OCI-LY3 (cell line): Measurements from ENCODE around the gene ING4.

Source experiments
- H2AFZ ChIP-seq: fragments of 200-600, 300-600 bp; shearing (Covaris generic); 2 replicates; pipeline ENCODE4 v1.6.0; 2014; ENCODE audit warnings: antibody characterized with exemption, low read depth, low read length
- H3K27ac ChIP-seq: fragments of 200-600, 300-600 bp; sonication (generic); 2 replicates; pipeline ENCODE4 v1.5.1; 2014; ENCODE audit warnings: mild to moderate bottlenecking, low read length, moderate library complexity, mixed read lengths
- H3K27me3 ChIP-seq: fragments of 200-600, 300-600 bp; sonication (generic); 2 replicates; pipeline ENCODE4 v1.6.1; 2014; ENCODE audit warnings: low read depth, low read length, mixed read lengths
- H3K36me3 ChIP-seq: fragments of 200-600, 300-600 bp; sonication (generic); replicated peaks from 2 replicates; pipeline ENCODE3; 2014; ENCODE audit warnings: low read depth, low read length, mixed read lengths
- H3K4me1 ChIP-seq: fragments of 300-600, 200-600 bp; sonication (generic); 2 replicates; pipeline ENCODE4 v1.6.1; 2014; ENCODE audit warnings: low read length, mixed read lengths
- H3K4me2 ChIP-seq: fragments of 200-600, 300-600 bp; sonication (generic); 2 replicates; pipeline ENCODE4 v1.6.1; 2014; ENCODE audit warnings: low read length, mixed read lengths
- H3K4me3 ChIP-seq: fragments of 300-600, 200-600 bp; sonication (generic); 2 replicates; pipeline ENCODE4 v1.5.1; 2014; ENCODE audit warnings: antibody characterized with exemption, mild to moderate bottlenecking, low read length, moderate library complexity
- H3K79me2 ChIP-seq: fragments of 300-600, 200-600 bp; shearing (Covaris generic); 2 replicates; pipeline ENCODE4 v1.6.1; 2014; ENCODE audit warnings: mild to moderate bottlenecking, low read length, mixed read lengths
- H3K9ac ChIP-seq: fragments of 300-600, 200-600 bp; shearing (Covaris generic); 2 replicates; pipeline ENCODE4 v1.6.0; 2014; ENCODE audit warnings: mild to moderate bottlenecking, low read length, moderate library complexity
- H3K9me3 ChIP-seq: fragments of 200-600, 300-600 bp; shearing (Covaris generic); 2 replicates; pipeline ENCODE4 v1.6.1; 2014; ENCODE audit warnings: low read length, mixed read lengths; ENCODE audit not compliant: insufficient read depth
- H4K20me1 ChIP-seq: fragments of 200-600, 300-600 bp; sonication (generic); 2 replicates; pipeline ENCODE4 v1.6.1; 2016; ENCODE audit warnings: low read length, mixed read lengths; ENCODE audit not compliant: insufficient read depth
- EZH2phosphoT487 ChIP-seq: fragments of 200-600 bp; shearing (Covaris generic); IDR thresholded peaks from 2 replicates; pipeline ENCODE4 v1.6.1; 2018; ENCODE audit warnings: antibody characterized with exemption, mixed run types, low read depth
- TF ChIP-seq, protein P1 (sequence below): fragments of 200-600, 300-600 bp; sonication (generic); IDR thresholded peaks from 2 replicates; pipeline ENCODE4 v1.5.1; 2014; ENCODE audit warnings: antibody characterized with exemption, low read length, low read depth

The ING4 gene

DNA sequence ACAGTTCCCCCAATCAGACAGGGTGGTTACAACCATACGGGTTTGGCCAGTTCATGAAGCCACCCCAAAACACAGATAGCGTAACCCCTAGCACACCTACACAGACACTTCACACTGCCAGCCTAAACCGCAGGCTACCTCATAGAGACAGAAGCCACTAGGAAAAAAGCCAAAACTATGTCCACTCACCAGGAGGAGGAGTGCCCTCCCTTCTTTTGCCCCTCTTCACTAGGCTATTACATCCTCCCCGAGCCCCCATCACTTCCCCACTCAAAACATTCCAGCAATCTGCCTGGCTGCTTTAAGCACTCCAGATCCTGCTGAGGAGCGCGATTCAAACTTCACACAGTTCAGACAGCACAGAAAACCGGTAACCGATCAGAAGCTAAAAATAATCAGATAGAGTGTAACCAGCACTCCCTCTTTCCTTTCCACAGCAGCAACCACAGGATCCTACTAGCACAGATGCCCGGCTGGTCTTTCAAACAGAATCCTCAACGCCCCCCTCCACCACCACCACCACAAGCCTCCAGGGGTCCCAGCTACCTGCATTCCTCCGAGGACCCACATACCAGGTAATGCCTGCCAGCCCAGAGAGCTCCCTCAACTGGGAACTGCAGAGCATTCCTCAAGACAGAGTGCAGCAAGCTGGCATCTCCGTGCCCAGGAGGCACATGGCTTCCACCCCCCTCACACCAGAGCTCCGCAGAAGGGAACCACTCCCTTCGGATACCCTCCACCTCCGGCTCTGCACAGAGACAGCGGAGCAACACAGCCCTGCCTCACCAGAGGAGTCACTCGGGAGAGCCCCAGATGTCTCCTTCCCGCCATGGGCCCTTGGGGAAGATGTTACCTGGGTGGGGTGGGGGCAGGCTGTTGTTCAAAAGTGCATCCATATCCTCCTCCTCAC lies 57.2 kb downstream of the ING4 start:
- H3K79me2 ChIP-seq, result peaks cover 46% of the 10 kb centered on the region
- H3K27ac ChIP-seq, result peak overlapping the region; percentile 55
- peaks cover 28% of the 10 kb centered on the region for H4K20me1 ChIP-seq
- H3K9ac ChIP-seq, result peak overlapping the region; percentile 92
- no peak overlapping the region for H2AFZ ChIP-seq
- H3K36me3 ChIP-seq, result peaks cover 50% of the 10 kb centered on the region
- H3K4me2 ChIP-seq, result peak overlapping the region; percentile 98
- no peaks in the 10 kb centered on the region for H3K27me3 ChIP-seq
- TF ChIP-seq, protein P1, sequence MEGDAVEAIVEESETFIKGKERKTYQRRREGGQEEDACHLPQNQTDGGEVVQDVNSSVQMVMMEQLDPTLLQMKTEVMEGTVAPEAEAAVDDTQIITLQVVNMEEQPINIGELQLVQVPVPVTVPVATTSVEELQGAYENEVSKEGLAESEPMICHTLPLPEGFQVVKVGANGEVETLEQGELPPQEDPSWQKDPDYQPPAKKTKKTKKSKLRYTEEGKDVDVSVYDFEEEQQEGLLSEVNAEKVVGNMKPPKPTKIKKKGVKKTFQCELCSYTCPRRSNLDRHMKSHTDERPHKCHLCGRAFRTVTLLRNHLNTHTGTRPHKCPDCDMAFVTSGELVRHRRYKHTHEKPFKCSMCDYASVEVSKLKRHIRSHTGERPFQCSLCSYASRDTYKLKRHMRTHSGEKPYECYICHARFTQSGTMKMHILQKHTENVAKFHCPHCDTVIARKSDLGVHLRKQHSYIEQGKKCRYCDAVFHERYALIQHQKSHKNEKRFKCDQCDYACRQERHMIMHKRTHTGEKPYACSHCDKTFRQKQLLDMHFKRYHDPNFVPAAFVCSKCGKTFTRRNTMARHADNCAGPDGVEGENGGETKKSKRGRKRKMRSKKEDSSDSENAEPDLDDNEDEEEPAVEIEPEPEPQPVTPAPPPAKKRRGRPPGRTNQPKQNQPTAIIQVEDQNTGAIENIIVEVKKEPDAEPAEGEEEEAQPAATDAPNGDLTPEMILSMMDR, result peak; percentile 8; the same call in 1 of the 2 replicates
- no peak for TF ChIP-seq EZH2phosphoT487
- peaks cover 26% of the 10 kb centered on the region for H3K4me1 ChIP-seq
- no peaks in the 10 kb centered on the region for H3K9me3 ChIP-seq
- H3K4me3 ChIP-seq, result peak overlapping the region; percentile 95

DNA sequence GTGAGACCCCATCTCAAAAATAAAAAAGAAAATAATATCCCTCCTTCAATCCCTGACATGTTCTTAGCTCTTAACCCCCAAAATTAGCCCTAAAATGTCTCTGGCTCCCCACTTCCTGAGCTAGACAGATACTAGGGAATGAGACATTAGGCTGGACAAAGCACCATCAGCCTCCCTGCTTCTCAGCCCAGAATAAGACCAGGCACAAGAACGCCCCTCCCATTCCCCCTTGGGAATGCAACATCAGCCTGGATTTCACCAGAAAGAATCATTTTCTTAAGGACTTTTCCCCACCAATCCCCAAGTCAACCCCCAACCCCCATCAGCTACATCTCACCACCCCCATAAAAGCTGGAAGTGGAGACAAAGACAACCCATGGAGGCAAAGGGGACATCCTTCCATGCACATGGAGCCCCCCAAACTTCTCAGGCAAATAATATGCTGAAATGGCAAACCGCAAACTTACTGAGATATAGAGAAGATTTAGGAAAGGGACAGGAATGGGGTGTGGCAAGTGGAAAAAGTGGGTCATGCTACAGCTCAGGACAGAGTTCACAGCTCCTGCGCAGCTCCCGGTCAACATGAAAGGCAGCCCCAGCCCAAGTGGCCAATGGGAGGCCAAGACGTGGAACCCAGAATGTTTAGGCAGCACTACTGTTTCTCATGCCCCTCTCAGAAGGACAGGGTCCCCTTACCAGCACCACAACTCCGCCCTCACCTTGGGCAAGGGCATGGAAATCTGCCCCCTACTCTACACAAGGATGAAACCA lies 58.5 kb downstream of the ING4 start:
- Histone ChIP-seq H3K4me3 (peak overlapping the region; percentile 95), H2AFZ (no peak overlapping the region), H4K20me1 (peaks cover 28% of the 10 kb centered on the region), H3K27ac (no peak overlapping the region), H3K36me3 (peaks cover 62% of the 10 kb centered on the region), H3K9me3 (no peaks in the 10 kb centered on the region), H3K27me3 (no peaks in the 10 kb centered on the region), H3K4me2 (peak overlapping the region; percentile 98), H3K4me1 (peaks cover 26% of the 10 kb centered on the region), H3K9ac (peak overlapping the region; percentile 92), H3K79me2 (peaks cover 46% of the 10 kb centered on the region)
- TF ChIP-seq EZH2phosphoT487, result no peak

DNA sequence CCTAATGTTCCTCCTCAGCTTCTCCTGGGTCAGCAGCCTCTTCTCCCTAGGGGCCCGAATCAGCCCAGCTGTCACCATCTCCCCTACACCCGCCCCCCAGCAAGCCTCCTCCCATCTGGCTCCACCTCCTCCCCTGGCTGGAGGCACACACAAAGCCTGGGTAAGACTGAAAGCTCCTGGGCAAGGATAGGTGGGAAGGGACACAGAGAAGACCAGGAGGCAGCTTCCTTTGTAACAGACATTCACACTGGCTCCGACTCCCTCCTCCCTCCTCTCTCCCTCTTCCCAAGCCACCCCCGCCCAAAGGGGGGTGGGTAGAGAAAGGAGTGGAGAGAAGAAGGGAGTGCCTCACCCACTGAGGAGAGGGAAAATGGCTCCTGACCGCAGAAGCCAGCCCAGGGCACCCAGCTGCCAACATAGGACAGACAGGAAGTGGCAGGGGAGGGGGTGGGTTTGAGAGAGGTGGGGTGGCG lies 59.8 kb downstream of the ING4 start:
- no peak overlapping the region for H3K27ac ChIP-seq
- H3K4me3 ChIP-seq, result no peak overlapping the region
- H3K36me3 ChIP-seq, result peaks cover 71% of the 10 kb centered on the region
- no peak overlapping the region for H3K9ac ChIP-seq
- peaks cover 26% of the 10 kb centered on the region for H3K4me1 ChIP-seq
- H4K20me1 ChIP-seq, result peaks cover 28% of the 10 kb centered on the region
- no peak overlapping the region for H3K4me2 ChIP-seq
- H3K27me3 ChIP-seq, result no peaks in the 10 kb centered on the region
- H3K79me2 ChIP-seq, result peaks cover 48% of the 10 kb centered on the region
- H3K9me3 ChIP-seq, result no peaks in the 10 kb centered on the region
- no peak for TF ChIP-seq EZH2phosphoT487
- TF ChIP-seq, protein P1, result no peak
- no peak overlapping the region for H2AFZ ChIP-seq

DNA sequence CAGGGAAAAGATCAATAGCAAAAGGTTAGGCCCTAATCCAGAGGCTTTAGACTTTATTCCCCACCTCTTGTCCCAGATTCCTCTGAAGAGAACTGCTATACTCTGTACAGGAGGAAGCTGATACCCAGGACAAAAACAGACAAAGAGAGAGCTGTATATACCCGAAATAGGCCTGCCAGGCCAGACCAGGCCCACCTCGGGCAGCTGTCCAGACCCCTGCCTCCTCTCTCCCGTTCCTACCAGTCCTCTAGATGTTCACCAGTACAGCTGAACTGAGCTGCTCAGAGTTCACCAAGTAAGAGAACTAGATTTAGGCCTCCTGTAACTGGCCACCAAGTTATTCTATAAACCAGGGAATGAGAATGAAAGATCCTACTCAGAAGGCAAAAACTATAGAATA lies 60.4 kb downstream of the ING4 start:
- Histone ChIP-seq H3K4me2 (no peak overlapping the region), H4K20me1 (peaks cover 28% of the 10 kb centered on the region), H3K27me3 (no peaks in the 10 kb centered on the region), H3K9ac (no peak overlapping the region), H2AFZ (no peak overlapping the region), H3K27ac (no peak overlapping the region), H3K79me2 (peaks cover 48% of the 10 kb centered on the region), H3K36me3 (peaks cover 76% of the 10 kb centered on the region), H3K4me3 (no peak overlapping the region), H3K4me1 (peaks cover 20% of the 10 kb centered on the region), H3K9me3 (no peaks in the 10 kb centered on the region)
- TF ChIP-seq EZH2phosphoT487, result no peak
- TF ChIP-seq, protein P1, result no peak
